A549 (cell line): ENCODE measurements around the gene SHCBP1L. TPM values are rescaled to one million over a fixed set of nuclear protein-coding genes. Genes with fewer than 3 reads are reported as not detected.

Experiments used
- ATAC-seq, 2 experiments: fragments of 200-7000 bp in 1 of 2; fragments of >200 bp in 1 of 2; cut with Nextera tagmentation in 1 of 2; cut with Tn5 transposase in 1 of 2; 3 replicates each; pipeline versions ENCODE4 v1.8.0 to v1.9.1; 2018 to 2020; ENCODE audit warnings: mild to moderate bottlenecking in 1 of 2, moderate library complexity in 1 of 2
- CTCF ChIA-PET: fragments of 300-600 bp; sonication (Branson Sonifier 250); formaldehyde crosslinking; extraction: SDS; loops from one replicate; lab custom pipeline; 2021; ENCODE audit warnings: antibody characterized with exemption, inconsistent platforms; lab: Yijun Ruan, JAX
- POLR2A ChIA-PET: fragments of 350-600 bp; formaldehyde crosslinking; extraction: SDS; loops from one replicate; lab custom pipeline; 2021; ENCODE audit warnings: antibody characterized with exemption, inconsistent platforms; lab: Yijun Ruan, JAX
- DNase-seq, 2 experiments: peaks; one replicate each; pipeline versions ENCODE4 v3.0.0 to v3.0.0-alpha.2; 2011 to 2016; ENCODE audit warnings: low read depth in 1 of 2, low spot score in 1 of 2
- FAIRE-seq: peaks from 2 replicates; lab custom pipeline; 2011; peaks lifted over from hg19 to GRCh38; lab: Jason Lieb, UNC
- H3K27ac ChIP-seq, 2 experiments: fragments of >200 bp; sonication (Bioruptor Twin); formaldehyde crosslinking; 3 replicates each; pipeline ENCODE4 v1.5.1; 2016 to 2017
- H3K4me1 ChIP-seq: fragments of >200 bp; sonication (Bioruptor Twin); formaldehyde crosslinking; 3 replicates; pipeline ENCODE4 v1.6.1; 2016
- H3K4me2 ChIP-seq: fragments of >200 bp; sonication (Bioruptor Twin); formaldehyde crosslinking; 3 replicates; pipeline ENCODE4 v1.6.1; 2016
- H3K4me3 ChIP-seq: fragments of >200 bp; sonication (Bioruptor Twin); formaldehyde crosslinking; 3 replicates; pipeline ENCODE4 v1.5.1; 2016
- H3K9me3 ChIP-seq: fragments of >200 bp; sonication (Bioruptor Twin); formaldehyde crosslinking; 3 replicates; pipeline ENCODE4 v1.6.1; 2016
- CHD4 ChIP-seq: fragments of 200-600 bp; sonication (generic); IDR thresholded peaks from 2 replicates; pipeline ENCODE4 v1.6.1; 2016; ENCODE audit warnings: antibody characterized with exemption, mild to moderate bottlenecking, borderline replicate concordance
- EHF ChIP-seq: fragments of 250-450 bp; sonication (Bioruptor Pico); IDR thresholded peaks from 2 replicates; pipeline ENCODE4 v1.5.0; 2020; ENCODE audit warnings: mild to moderate bottlenecking
- ESRRA ChIP-seq: fragments of 150-350 bp; IDR thresholded peaks from 2 replicates; pipeline ENCODE4 v1.6.1; 2014; ENCODE audit warnings: mild to moderate bottlenecking, low read length, borderline replicate concordance
- FOSB ChIP-seq: fragments of 250-450 bp; sonication (Bioruptor Pico); IDR thresholded peaks from 2 replicates; pipeline ENCODE4 v1.5.0; 2020; ENCODE audit warnings: mild to moderate bottlenecking, moderate library complexity
- GATA3 ChIP-seq: IDR thresholded peaks from 2 replicates; pipeline ENCODE4 v1.6.1; 2012; ENCODE audit warnings: borderline replicate concordance
- HOXA7 ChIP-seq: fragments of 250-450 bp; sonication (Bioruptor Pico); IDR thresholded peaks from 2 replicates; pipeline ENCODE4 v1.5.0; 2020; ENCODE audit warnings: mild to moderate bottlenecking, moderate library complexity
- JUNB ChIP-seq: fragments of >200 bp; sonication (Bioruptor Twin); formaldehyde crosslinking; IDR thresholded peaks from 2 replicates; pipeline ENCODE4 v1.6.1; 2016
- MAFK ChIP-seq: fragments of 450-650 bp; IDR thresholded peaks from 2 replicates; pipeline ENCODE4 v1.6.1; 2014; ENCODE audit not compliant: partially characterized antibody
- NFE2L2 ChIP-seq: fragments of 150-350 bp; conservative IDR thresholded peaks from 2 replicates; pipeline ENCODE4 v1.6.1; 2014; ENCODE audit warnings: low read length
- NPAS2 ChIP-seq: fragments of 250-450 bp; sonication (Bioruptor Pico); IDR thresholded peaks from 2 replicates; pipeline ENCODE4 v1.8.0; 2022; ENCODE audit warnings: mild to moderate bottlenecking, moderate library complexity, borderline replicate concordance
- RARB ChIP-seq: fragments of 250-450 bp; sonication (Bioruptor Pico); IDR thresholded peaks from 2 replicates; pipeline ENCODE4 v1.8.0; 2021; ENCODE audit warnings: mild to moderate bottlenecking, moderate library complexity
- RNF2 ChIP-seq: fragments of 200-600 bp; sonication (generic); IDR thresholded peaks from 2 replicates; pipeline ENCODE4 v1.6.1; 2016; ENCODE audit warnings: low read depth, mild to moderate bottlenecking, antibody characterized with exemption, moderate library complexity, borderline replicate concordance
- SMC3 ChIP-seq: fragments of >200 bp; sonication (Bioruptor Twin); formaldehyde crosslinking; IDR thresholded peaks from 3 replicates; pipeline ENCODE4 v1.6.1; 2018; ENCODE audit warnings: inconsistent platforms
- TP53 ChIP-seq: fragments of 250-450 bp; sonication (Bioruptor Pico); IDR thresholded peaks from 2 replicates; pipeline ENCODE4 v1.5.0; 2021; ENCODE audit warnings: mild to moderate bottlenecking, moderate library complexity
- WGBS: methylation state at CpG from one replicate; pipeline ENCODE4 v1.1.6; 2017; ENCODE audit errors: missing lambda C conversion rate; 5-methylcytosine and 5-hydroxymethylcytosine counted together
- polyA plus RNA-seq, 4 experiments: library from polyadenylated mRNA; depleted of rRNA in 3 of 4; stranded (reverse); fragments of >200 nt; fragmentation: RNase III in 1 of 4; extraction: RNeasy Plus Mini Kit Qiagen cat#74134 plus additional on column Dnase treatment in 1 of 4; gene quantifications; 2 replicates in 3 of 4; 3 replicates in 1 of 4; pipeline ENCODE4 v1.2.3, GENCODE V29; 2011 to 2017
- TF ChIP-seq, protein P1 (sequence below): fragments of 250-450 bp; sonication (Bioruptor Pico); IDR thresholded peaks from 2 replicates; pipeline ENCODE4 v1.5.0; 2021; ENCODE audit warnings: mild to moderate bottlenecking, moderate library complexity, borderline replicate concordance
- TF ChIP-seq, protein P2 (sequence below): fragments of 200-600 bp; sonication (generic); IDR thresholded peaks from 2 replicates; pipeline ENCODE4 v1.6.1; 2016; ENCODE audit warnings: antibody characterized with exemption, mild to moderate bottlenecking, moderate library complexity
- TF ChIP-seq, protein P3 (sequence below): fragments of 150-350 bp; IDR thresholded peaks from 2 replicates; pipeline ENCODE4 v1.6.1; 2014; ENCODE audit warnings: low read depth, mild to moderate bottlenecking, low read length
- TF ChIP-seq, protein P4 (sequence below): IDR thresholded peaks from 2 replicates; pipeline ENCODE4 v1.6.1; 2012

Gene SHCBP1L
- polyA plus RNA-seq, 2 of the 4 experiments (the other 2 are of a cell fraction): not detected

DNA sequence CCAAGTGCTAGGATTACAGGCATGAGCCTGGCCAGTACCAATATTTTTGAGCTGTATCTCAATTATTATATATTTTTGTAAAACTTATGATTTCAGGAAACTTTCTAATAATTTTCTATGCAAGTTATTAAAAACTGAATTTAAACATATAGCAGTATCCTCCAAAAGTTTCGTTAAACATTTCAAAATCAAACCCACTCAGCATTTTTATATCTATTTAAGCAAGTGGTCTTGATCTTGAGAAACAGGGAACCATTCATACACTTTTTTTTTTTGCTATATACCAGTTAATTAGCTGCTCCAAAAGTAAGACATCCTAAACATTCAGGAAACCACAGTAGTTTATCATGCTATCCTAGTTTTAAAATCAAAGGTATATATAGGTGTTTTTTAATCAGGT lies 22.0 kb downstream of the SHCBP1L start:
- TF ChIP-seq EHF (CRISPR knock-in tag) (no peak), NPAS2 (CRISPR knock-in tag) (no peak), HOXA7 (CRISPR knock-in tag) (no peak), MAFK (peak; percentile 48)
- TF ChIP-seq, protein P1, sequence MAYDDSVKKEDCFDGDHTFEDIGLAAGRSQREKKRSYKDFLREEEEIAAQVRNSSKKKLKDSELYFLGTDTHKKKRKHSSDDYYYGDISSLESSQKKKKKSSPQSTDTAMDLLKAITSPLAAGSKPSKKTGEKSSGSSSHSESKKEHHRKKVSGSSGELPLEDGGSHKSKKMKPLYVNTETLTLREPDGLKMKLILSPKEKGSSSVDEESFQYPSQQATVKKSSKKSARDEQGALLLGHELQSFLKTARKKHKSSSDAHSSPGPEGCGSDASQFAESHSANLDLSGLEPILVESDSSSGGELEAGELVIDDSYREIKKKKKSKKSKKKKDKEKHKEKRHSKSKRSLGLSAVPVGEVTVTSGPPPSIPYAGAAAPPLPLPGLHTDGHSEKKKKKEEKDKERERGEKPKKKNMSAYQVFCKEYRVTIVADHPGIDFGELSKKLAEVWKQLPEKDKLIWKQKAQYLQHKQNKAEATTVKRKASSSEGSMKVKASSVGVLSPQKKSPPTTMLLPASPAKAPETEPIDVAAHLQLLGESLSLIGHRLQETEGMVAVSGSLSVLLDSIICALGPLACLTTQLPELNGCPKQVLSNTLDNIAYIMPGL (CRISPR knock-in tag): no peak
- Histone ChIP-seq H3K27ac (no peak overlapping the region), H3K4me1 (no peaks in the 10 kb centered on the region), H3K4me2 (no peak overlapping the region), H3K4me3 (no peak overlapping the region), H3K9me3 (peaks cover 7% of the 10 kb centered on the region; the same call in 2 of the 3 replicates)
- FAIRE-seq (no peak), ATAC-seq (no peak), DNase-seq (no peak)
- ChIA-PET CTCF (no interaction called here), POLR2A (no interaction called here)
- WGBS: 0% methylated on average over 1 of the region's 1 CpG

DNA sequence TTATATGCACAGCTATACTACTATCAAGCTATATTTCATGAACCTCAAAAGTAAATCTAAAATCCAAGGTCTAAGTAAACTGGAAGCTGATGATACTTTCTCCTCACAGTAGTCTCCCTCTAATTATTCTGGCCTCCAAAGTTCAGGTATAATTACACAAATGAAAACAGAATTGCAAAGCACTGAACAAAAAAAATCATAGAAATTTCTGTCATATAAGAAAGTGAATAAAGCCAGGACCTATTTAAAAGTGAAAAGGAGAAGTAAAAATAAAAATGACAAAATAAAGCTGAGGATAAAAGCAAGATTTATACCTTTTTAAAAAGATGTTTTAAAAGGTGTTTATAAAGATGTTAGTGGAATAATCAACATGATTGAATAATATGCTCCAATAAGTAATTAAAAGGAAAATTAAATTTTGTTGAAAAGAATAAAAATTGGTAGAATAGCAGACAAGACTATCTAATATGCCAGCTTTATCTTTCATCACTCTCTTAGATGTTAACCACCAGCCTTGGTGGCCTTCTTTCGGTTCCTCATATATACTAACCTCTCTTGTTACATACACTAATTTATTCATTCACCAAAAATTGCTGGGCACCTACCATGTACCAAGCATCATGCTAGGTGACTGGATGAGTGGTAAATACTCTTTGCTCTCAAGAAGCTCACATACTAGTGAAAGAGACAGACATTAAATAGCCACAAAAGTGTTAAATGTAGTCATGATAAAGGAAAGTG lies 25.1 kb downstream of the SHCBP1L start:
- POLR2A ChIA-PET: no interaction called here
- H3K9me3 ChIP-seq: no peaks in the 10 kb centered on the region
- no peaks in the 10 kb centered on the region for H3K4me1 ChIP-seq
- H3K4me3 ChIP-seq: no peak overlapping the region
- H3K27ac ChIP-seq: no peak overlapping the region
- DNase-seq (no peak), FAIRE-seq (no peak), ATAC-seq (no peak)
- TF ChIP-seq RNF2 (no peak), NFE2L2 (no peak), RARB (CRISPR knock-in tag) (no peak), CHD4 (no peak), NPAS2 (CRISPR knock-in tag) (no peak), FOSB (CRISPR knock-in tag) (no peak)
- TF ChIP-seq, protein P2, sequence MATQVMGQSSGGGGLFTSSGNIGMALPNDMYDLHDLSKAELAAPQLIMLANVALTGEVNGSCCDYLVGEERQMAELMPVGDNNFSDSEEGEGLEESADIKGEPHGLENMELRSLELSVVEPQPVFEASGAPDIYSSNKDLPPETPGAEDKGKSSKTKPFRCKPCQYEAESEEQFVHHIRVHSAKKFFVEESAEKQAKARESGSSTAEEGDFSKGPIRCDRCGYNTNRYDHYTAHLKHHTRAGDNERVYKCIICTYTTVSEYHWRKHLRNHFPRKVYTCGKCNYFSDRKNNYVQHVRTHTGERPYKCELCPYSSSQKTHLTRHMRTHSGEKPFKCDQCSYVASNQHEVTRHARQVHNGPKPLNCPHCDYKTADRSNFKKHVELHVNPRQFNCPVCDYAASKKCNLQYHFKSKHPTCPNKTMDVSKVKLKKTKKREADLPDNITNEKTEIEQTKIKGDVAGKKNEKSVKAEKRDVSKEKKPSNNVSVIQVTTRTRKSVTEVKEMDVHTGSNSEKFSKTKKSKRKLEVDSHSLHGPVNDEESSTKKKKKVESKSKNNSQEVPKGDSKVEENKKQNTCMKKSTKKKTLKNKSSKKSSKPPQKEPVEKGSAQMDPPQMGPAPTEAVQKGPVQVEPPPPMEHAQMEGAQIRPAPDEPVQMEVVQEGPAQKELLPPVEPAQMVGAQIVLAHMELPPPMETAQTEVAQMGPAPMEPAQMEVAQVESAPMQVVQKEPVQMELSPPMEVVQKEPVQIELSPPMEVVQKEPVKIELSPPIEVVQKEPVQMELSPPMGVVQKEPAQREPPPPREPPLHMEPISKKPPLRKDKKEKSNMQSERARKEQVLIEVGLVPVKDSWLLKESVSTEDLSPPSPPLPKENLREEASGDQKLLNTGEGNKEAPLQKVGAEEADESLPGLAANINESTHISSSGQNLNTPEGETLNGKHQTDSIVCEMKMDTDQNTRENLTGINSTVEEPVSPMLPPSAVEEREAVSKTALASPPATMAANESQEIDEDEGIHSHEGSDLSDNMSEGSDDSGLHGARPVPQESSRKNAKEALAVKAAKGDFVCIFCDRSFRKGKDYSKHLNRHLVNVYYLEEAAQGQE: no peak
- TF ChIP-seq, protein P3, sequence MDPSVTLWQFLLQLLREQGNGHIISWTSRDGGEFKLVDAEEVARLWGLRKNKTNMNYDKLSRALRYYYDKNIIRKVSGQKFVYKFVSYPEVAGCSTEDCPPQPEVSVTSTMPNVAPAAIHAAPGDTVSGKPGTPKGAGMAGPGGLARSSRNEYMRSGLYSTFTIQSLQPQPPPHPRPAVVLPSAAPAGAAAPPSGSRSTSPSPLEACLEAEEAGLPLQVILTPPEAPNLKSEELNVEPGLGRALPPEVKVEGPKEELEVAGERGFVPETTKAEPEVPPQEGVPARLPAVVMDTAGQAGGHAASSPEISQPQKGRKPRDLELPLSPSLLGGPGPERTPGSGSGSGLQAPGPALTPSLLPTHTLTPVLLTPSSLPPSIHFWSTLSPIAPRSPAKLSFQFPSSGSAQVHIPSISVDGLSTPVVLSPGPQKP: no peak
- whole genome bisulfite sequencing: 79% methylated on average over 1 of the region's 1 CpG
- CTCF ChIA-PET: interaction anchor here (1.6 to 1.8 kb wide), 2 partner anchors 14 to 15 kb away, joined by 5 to 7 read pairs; no protein-coding TSS in a partner anchor
- H3K4me2 ChIP-seq: no peak overlapping the region

DNA sequence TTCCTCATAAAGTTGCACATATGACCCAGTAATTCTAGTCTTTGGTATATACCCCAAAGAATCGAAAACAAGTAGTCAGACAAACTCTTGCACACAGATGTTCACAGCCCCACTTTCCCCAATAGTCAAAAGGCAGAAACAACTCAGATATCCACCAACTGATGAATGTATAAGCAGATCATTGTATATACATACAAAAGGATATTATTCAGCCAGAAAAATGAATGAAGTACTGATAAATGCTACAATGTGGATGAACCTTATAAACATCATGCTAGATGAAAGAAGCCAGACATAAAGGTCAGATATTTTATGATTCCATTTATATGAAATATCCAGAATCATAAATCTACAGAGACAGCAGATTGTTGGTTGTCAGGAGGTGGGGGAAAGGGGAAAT lies 27.3 kb downstream of the SHCBP1L start:
- 3% methylated on average over 1 of the region's 1 CpG for WGBS
- ChIA-PET POLR2A (no interaction called here), CTCF (no interaction called here)
- DNase-seq: no peak
- Histone ChIP-seq H3K4me2 (no peak overlapping the region), H3K4me1 (no peaks in the 10 kb centered on the region)
- no peak for ATAC-seq
- TF ChIP-seq, protein P4, sequence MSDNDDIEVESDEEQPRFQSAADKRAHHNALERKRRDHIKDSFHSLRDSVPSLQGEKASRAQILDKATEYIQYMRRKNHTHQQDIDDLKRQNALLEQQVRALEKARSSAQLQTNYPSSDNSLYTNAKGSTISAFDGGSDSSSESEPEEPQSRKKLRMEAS: no peak
- TF ChIP-seq SMC3 (no peak), TP53 (CRISPR knock-in tag) (no peak), GATA3 (no peak), MAFK (no peak), JUNB (no peak), ESRRA (no peak)
- TF ChIP-seq, all 56 proteins: peak for 0
- Histone ChIP-seq H3K9me3 (no peaks in the 10 kb centered on the region), H3K4me3 (no peak overlapping the region), H3K27ac (no peak overlapping the region)
- FAIRE-seq: no peak
